SK-N-DZ (cell line): ENCODE data around the gene CELSR3.

Source experiments
- DNase-seq: peaks from one replicate; pipeline ENCODE4 v3.0.0-alpha.2; 2015; ENCODE audit warnings: low spot score

The CELSR3 gene

DNA sequence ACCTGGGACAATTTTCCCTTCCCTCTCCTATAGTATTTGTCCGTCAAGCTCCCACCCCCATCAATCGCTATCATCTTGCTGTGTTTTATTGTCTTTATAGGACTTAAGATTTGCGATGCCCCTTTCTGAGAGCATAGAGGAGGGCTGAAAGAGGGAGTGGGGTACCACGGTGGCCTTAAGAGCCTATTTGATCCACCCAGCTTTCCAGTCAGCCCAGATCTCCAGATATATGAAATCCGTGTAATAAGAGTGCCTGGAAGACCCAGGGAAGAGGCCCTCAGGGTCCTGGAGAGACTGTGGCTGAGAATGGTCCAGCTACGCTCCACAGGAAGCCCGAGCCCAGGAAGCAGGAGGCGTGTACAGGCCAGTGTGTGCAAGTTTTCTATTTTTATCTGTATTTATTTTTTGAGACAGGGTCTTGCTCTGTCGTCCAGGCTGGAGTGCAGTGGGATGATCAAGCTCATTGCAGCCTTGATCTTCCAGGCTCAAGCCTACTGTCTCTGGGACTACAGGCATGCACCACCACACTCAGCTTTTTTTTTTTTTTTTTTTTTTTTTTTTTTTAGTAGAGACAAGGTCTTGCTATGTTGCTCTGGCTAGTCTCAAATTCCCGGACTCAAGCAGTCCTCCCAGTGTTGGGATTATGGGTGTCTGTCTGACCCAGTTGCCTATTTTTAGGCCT lies 24.0 kb upstream of the CELSR3 start:
- peak; percentile 16 for DNase-seq

DNA sequence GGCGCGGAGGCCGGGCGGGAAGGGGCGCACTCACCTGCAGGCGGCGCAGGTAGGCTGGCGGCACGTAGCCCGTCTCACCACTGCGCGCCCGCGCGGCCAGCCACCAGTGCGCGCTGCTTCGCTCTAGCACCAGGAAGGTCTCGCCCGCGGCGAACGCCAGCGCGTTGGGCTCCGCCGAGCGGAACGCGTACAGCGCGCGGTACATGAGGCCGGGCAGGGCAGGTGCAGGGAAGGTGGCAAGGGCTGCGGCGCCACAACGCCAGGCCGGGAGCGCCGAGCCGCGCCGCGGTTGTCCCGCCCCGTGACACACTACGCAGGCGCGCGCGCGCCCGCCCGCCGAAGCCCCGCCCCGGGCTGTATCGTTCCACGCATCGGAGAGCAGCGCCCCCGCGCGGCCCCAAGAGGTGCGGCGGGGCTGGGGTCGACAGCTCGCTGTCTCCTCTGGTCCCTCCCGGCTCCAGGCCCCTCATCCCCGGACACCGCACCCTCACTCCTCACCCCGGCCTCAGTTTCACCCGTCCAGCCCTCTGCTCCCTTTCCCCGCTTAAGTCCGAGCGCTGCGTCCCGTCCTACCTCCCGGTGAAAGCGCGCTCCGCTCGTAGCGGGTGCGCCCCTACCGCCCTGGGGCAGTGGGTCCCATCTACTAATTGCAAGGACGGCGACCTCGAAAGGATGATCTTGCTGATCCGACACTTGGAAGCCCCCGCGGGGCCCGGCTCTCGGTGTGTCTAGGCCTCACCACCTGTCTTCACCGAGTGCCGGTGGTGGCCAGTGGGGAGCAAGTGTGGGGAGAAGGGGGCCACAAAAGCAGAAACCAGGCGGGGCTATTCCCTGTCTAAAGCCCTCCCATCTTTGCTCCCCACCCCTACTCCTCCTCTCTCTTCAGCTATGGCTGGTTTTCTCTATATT lies 23.2 kb upstream of the CELSR3 start, which contains the start of gene NCKIPSD:
Gene NCKIPSD (minus strand): TSS at position 313 of the 909 bp plus-strand sequence. CDS start 108 bp downstream, at position 205.
- DNase-seq: peak; percentile 79

DNA sequence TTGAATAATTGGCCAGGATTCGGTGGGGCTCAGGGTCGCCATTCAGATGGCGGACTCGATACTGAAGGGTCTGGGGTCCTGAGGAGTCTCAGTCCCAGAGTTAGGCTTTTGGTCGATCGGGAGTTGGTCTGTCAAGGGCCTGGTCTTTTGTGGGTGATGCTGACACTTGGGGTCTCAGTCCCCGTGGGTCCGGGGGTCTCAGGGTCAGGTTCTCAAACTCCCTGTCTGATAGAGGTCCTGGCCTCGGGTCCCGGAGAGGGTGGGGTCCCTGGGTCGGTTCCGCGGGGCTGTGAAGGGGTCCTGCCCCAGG lies 22.6 kb upstream of the CELSR3 start:
- no peak for DNase-seq

DNA sequence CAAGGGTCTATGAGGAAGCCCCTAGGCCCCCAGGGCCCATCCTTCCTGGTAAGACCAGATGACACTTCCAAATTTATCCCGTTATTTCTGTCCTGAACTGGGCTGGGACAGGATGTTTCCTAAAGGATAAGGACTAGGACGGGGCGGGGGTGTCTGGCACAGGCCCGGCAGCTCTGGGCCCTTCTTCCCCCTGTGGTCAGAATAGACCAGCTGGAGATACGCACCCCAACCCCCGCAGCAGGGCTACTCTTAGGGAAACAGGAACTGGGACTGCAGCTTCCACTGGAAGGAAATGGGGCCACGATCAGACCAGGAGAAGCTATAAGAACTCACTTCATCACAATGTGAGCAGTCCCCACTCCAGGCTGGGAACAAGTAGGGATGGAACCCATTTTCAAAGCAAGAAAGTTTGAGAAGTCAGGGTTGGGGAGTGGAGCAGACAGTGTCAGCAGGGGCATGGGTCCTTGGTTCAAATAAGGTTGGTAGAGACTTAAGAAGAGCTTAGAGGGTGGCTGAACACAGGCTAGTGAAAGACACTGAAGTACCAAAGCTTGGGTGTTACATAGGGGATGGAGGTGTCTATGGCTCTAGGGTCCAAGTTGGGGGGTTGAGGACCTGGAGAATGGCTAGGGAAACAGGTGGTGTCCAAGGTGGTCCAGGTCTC lies 21.9 kb upstream of the CELSR3 start:
- no peak for DNase-seq

DNA sequence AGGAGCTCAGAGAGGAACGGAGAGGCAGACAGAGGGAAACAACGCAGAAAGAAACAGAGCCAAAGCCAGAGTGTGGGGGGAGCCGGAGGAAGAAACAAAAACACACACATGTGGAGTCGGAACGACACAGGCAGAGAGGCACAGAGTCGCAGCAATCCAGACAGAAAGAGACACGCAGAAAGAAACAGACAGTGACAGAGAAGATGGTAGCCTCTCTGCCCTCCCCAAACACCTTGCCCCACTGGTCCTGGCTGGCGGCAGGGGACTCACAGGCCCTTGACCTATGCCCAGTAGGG lies 21.3 kb upstream of the CELSR3 start:
- DNase-seq: no peak

DNA sequence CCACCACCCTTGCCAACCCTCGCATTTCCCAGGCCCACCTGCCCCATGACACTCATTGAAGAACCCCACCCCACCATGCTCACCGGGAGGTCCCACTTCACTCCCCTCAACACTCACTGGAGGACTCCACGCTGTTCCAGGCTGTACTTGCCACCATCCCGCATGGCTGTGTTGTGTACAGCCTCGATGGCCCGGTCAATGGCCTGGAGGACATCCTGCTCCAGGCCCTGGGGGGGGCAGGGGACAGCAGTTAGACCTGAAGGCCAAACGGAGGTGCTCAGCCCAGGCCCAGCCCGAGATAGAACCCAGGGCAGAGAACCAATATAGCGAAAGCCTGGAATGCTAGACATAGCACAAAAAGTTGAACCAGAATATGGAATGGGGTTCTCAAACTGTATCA lies 20.1 kb upstream of the CELSR3 start:
- no peak for DNase-seq

DNA sequence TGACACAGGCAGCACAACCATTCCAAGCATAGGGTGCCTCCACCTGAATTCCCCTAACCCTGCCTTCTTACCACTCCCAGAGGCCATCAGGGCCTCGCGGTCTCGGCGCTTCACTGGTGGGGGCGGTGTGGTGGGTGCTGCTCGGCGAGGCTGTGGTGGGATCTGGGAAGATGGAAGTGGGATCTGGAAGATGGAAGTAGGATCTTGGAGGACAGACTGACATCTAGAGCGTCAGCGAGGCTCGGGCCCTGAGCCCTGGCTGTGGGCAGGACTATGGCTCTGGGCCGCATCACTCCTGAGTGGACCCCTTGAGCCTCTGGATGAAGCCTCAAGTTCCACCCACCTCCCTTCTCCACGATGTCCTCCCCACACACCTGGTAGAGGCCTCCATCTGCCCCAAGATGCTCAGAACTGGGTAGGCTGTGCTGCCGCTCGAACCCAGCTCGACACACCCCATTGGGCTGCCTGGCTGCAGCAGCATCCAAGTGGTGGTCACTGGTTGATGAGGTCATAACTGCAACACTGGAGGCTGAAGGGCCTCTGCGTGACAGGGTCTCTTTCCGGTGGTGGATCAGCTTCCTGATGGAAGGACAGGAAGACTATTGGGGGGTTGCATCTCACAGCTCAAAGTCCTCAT lies 19.4 kb upstream of the CELSR3 start:
- no peak for DNase-seq

DNA sequence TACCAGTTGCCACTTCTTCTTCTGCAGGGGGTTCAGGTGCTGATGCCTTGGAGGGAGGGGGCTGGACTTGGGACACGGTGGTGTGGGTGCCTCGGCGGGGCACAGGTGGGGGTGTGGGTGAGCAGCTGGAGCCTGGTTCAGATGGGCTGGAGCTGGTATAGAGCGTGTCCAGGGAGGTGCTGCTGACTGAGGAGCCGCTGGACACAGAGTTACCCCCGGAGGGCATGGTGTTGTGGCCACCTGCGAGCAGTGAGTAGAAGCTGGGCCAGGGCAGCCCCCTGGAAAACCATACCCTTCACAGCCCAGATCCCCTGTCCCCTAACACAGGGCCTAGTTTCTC lies 18.8 kb upstream of the CELSR3 start:
- no peak for DNase-seq

DNA sequence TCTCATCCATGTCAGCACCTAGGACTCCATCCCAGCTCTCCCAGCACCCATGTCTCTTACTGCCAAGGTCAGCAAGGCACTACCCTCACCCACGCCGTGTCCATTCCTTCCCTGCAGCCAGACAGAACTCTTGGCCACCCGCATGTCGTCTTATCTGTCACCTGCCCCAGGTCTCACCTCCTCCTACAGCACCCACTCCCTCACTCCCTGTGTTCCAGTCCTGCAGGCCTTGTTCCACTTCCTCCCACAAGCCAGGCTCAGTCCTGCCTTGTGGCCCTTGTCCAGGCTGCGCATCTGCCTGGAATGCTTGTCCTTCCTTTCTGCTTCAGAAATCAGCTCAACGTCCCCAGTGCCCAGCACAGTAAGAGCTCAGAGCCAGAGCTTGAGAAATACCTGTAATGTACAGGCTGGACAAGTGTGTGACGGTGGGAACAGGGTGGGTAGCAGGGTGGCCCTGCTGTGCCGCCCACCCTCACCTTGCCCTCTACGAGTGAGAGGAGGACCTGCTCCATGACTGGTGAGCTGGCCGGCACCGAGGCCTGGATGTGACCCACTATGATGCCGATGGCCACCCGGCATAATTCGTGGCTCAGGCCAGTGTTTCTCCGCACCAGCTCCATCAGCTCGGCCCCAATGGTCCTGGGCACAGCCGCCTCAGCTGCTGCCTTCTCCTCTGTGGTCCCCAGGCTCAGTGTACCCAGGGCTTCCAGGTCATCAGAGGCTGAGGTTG lies 18.3 kb upstream of the CELSR3 start:
- DNase-seq: no peak

DNA sequence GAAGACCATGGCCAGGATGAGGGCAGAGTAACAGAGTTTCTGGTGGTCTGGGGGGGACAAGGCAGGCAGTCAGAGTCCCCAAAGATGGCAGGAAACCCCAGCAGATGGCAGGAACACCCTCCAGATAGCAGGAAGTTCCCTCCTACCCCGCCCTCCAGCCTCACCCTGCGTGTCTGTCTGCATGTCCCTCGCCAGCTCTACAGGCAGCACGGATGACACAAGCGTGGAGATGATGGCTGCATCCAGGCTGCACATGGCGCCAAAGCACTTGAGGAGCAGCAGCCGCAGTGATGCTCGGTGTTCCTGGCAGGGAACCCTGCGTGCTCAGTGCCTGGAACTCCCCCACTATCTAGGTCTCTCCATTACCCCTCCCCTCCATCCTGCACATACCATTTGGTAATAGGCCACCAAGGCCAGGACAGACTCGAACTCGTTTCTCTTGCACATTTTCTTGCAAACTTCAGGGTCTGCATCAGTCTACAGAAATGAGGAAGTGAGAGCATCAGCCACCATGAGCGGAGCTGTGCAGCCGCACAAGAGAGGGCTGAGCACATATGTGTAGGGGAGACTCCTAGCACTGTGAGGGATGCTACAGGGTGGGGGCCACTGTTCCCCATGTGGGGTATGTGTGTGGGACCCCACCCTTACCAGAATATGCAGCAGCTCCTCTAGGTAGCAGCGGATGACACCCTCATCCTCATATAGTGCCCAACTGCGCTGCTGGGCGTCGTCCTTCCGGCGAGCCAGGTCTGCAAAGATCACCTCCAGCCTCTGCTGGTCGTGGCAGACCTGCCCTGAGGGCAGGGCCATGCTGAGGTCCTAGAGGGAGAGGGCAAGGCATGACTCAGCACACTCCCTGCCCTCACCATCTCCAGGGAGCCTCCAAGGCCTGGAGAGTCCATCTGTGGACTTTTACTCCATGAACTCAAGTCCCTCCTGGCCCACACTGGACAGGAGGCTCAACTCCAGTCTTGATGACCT lies 17.0 kb upstream of the CELSR3 start:
- no peak for DNase-seq

DNA sequence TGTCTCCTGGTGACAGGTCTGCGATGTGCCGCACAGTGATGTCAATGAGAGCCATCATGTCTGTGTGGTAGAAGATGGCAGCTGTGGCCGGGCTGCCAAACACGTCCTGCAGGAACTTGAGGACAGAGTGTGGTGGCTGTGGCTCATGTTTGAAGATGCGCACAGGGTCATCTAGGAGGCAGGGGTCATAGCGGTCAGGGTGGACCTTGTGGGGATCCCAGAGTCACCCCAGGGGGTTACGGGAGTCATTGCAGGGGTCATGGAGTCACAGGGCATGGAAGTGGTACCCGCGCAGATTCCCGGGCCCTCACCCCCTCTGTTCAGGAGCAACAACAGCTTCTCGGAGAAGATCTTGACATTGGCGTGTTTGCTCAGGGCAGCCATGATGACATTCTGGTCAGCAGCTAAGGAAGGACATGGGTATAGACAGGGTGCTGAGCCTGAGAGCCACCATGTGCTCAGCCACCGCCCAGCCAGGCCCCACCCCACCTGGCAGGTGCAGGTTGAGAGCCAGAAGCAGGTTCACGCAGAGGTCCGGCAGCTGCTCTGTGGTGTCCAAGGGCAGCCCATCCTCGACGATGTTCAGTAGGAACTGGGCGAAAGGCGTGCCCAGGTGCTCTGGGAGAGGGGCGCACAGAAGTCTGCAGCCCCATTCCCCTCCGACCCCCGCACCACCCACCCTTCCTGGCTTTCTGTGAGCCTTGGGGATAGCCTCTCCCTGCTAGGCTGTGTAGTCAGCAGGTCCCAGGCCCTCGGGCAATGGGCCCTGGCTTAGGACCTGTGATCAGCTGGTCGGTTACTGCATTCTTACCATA lies 16.1 kb upstream of the CELSR3 start:
- DNase-seq: no peak

DNA sequence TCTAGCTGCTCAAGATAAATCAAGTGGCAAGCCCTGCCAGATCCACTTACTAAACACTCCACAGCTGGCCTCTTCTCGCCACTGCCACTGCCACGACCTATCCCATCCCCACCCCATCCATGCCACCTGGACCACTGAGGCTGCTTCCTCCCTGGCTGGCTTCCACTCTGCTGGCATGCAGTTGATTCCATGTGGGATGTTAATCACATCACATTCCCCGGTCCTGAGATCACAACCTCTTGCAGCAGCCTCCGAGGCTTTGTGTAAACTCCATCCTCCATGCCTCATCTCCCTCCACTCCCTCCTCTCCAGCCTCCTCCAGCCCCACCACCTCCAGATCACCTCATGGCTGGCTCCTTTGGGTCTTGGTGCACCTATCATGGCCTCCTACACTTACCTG lies 15.4 kb upstream of the CELSR3 start:
- DNase-seq: no peak

DNA sequence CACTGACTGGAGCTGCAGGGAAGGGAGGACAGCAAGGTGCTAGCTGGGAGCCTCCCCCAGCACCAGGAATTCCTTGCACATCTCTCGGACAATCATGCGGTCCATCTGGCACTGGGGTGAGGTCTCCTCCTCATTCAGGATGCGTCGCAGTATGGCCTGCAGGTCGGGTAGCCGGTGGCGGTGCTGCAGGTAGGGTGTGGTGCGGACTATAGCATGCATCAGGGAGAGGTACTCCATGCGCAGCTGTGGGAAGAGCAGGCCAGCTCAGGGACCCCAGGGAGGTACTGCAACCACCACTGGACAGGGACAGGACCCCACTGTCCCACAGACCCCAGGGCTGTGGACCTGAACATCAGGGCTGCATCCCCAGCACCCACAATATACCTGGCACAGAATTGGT lies 11.8 kb upstream of the CELSR3 start:
- no peak for DNase-seq

DNA sequence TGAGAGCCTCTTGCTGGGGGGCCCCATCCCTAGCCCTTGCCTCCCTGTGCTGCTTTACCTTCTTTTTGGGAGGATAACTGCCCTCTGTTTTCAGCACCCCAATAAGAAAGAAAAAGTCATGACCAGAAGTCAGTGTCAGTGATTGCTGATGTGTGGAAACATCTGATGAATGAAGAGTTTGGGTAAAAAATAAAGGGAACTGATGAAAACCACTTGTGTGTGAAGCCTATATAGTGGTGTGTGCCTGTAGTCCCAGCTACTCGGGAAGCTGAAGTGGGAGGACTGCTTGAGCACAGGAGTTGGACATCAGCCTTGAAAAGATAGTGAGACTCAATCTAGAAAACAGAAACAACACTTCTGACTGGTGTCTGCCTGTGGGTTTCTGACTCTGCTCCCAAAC lies 9.8 kb upstream of the CELSR3 start:
- no peak for DNase-seq

DNA sequence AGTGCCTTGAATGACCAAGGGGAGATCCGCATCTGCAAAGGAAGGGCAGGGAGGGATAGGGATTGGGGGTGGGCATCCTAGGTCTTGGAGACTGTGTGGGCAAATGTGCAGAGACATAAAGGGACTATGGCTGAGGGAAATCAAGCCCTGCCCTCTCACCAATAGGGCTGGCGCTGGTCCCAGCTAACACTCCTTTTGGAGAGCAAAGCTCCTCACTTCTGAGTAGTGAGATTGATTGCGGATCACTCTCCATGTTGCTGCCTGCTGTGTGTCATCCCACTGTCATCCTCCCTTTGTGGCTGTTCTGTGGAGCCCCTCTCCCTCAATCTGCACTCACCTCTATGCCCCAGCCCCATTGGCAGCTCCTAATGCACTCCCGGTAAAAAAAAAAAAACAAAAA lies 2.2 kb upstream of the CELSR3 start:
- no peak for DNase-seq

DNA sequence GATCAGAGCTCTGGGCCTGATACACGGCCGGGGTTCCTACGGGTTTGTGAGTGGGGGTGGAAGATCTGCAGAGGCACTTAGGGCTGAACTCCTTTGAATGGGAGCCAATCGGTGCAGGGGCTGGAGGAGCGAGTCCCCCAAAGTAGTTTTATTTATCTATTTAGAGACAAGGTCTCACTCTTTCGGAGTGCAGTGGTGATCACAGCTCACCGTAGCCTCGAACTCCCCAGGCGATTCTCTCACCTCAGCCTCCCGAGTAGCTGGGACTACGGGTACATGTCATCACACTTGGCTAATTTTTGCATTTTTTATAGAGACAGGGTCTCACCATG lies 1.6 kb upstream of the CELSR3 start:
- no peak for DNase-seq

DNA sequence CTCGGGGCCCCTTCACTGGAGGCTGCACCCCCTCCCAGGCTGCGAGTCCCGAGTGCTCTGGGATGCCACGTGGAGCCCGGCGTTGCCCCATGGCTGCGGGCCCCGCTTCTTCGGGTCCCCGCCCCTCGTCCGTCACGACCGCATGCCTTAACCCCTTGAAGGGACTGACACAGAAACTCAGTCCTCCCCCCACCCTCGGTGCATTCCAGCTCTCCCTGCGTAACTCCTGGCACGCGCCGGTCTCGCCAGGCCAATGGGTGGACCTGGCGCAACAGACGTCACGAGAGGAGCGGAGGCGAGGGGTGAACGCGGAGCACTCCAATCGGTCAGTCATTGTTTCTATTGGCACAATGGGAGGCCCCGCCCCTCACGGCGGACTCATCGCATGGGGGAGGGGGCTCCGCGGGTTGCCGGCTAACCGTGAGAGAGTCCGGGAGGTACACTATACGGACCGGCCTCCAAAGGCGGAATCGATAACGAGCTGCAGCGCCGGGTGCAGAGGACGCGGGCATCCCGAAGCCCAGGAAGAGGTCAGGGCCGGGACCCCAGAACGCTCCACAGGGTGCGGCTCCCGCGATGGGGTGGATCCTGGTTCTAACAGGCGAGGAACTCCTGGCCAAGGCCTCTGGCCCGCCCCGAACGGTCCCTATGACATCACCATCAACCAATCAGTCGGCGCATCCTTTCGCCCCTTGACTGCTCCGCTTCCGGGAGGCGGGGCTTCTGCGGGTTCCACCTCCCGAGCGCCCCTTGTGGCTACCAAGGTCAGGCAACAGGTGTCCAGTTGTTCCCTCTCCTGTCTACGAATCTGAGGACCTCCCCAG lies 1.0 kb upstream of the CELSR3 start:
- DNase-seq: peak; percentile 86

DNA sequence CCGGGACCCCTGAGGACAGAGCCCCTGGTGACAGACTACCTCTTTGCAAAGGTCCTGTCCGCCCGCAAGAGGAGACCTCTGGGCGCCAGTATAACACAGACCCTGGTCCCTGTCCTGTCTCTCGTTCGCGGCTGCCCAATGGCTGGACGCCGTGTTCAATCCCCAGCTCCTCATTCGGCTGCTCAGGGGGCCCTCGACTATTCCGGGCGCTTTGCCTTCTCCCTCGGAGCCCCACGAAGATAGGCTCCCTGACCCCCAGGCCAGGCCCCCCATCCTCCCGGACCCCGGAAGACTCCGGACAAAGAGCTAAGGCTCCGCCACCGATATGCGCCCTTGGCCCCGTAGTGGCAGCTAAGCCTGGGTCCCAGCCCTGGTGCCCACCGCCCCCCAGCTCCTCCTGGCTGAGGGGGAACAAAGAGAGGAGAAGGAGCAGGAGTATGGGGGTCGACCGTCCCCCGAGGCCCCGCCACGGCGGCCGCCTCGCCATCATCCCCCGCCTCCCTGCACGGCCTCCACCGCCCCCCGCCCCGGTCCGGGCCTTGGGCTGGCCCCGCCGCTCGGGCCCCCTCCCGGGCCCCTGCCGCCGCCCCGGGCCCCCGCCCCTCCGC lies 437 bp downstream of the CELSR3 start:
- DNase-seq: no peak
